ENCODE results near the gene MORF4L1.
"Not testable (repeated sequence)": the region's sequence is repeated elsewhere in the genome, so short reads cannot be mapped to it uniquely, and the experiment has no call there.

MORF4L1 gene

GRCh38 chr15:78925956-78926743 is 53.5 kb downstream of the MORF4L1 start:
- no peak for DNase-seq (ENCODE audit: low read depth in 2 of 2)

- no peak for DNase-seq (ENCODE audit: low read depth in 2 of 2)
Observed at GRCh38 chr15:78927077-78927790, 54.5 kb downstream of the MORF4L1 start.

- DNase-seq (ENCODE audit: low read depth in 2 of 2), result not testable (repeated sequence)
Observed at GRCh38 chr15:78928176-78928575, 55.5 kb downstream of the MORF4L1 start.

- DNase-seq (ENCODE audit: low read depth in 2 of 2), result no peak
Observed at GRCh38 chr15:78928616-78929093, 56.0 kb downstream of the MORF4L1 start.

- DNase-seq (ENCODE audit: low read depth in 2 of 2), result no peak
Observed at GRCh38 chr15:78929536-78930264, 57.0 kb downstream of the MORF4L1 start.

GRCh38 chr15:78930577-78931388 is 58.1 kb downstream of the MORF4L1 start:
- DNase-seq (ENCODE audit: low read depth in 2 of 2), result peak; percentile 51 to 57

- DNase-seq (ENCODE audit: low read depth in 2 of 2), result no peak
Observed at GRCh38 chr15:78931439-78932257, 59.0 kb downstream of the MORF4L1 start.

GRCh38 chr15:78932258-78932808 is 59.6 kb downstream of the MORF4L1 start:
- DNase-seq (ENCODE audit: low read depth in 2 of 2), result no peak

- DNase-seq (ENCODE audit: low read depth in 2 of 2), result no peak
Observed at GRCh38 chr15:78933187-78933822, 60.6 kb downstream of the MORF4L1 start.

GRCh38 chr15:78933823-78934654 is 61.3 kb downstream of the MORF4L1 start:
- no peak for DNase-seq (ENCODE audit: low read depth in 2 of 2)

GRCh38 chr15:78934655-78935023 is 61.9 kb downstream of the MORF4L1 start:
- no peak for DNase-seq (ENCODE audit: low read depth in 2 of 2)

GRCh38 chr15:78937132-78937739 is 64.5 kb downstream of the MORF4L1 start:
- DNase-seq (ENCODE audit: low read depth in 2 of 2), result no peak

GRCh38 chr15:78938658-78939488 is 66.2 kb downstream of the MORF4L1 start:
- no peak for DNase-seq (ENCODE audit: low read depth in 2 of 2)

- DNase-seq (ENCODE audit: low read depth in 2 of 2), result no peak
Observed at GRCh38 chr15:78942741-78943140, 70.1 kb downstream of the MORF4L1 start.

- DNase-seq (ENCODE audit: low read depth in 2 of 2), result no peak
Observed at GRCh38 chr15:78943692-78944091, 71.0 kb downstream of the MORF4L1 start.

GRCh38 chr15:78944202-78944625 is 71.5 kb downstream of the MORF4L1 start:
- no peak for DNase-seq (ENCODE audit: low read depth in 2 of 2)

GRCh38 chr15:78944669-78945407 is 72.1 kb downstream of the MORF4L1 start, which contains the start of gene CTSH:
Gene CTSH (minus strand): TSS chr15:78945046. CDS start chr15:78944981, 65 bp downstream.
- no peak for DNase-seq (ENCODE audit: low read depth in 2 of 2)

All from fibroblast of skin of left biceps (primary cell).